Stimulated activated CD4-positive, alpha-beta T cell treated with anti-CD3 and anti-CD28 coated beads, Interleukin-12 subunit alpha, Interleukin-12 subunit beta, amount 100 ng/mL, for 4 hours (primary cell): ENCODE data around the gene CNP.

Experiments used
- DNase-seq: peaks from one replicate; pipeline ENCODE4 v3.0.0-alpha.2; 2020

Gene CNP

GRCh38 chr17:41942626-41943373 is 23.8 kb upstream of the CNP start:
- DNase-seq, result no peak

- DNase-seq, result no peak
These were observed 23.1 kb upstream of the CNP start for GRCh38 chr17:41943492-41943891.

GRCh38 chr17:41944943-41945342 is 21.7 kb upstream of the CNP start:
- DNase-seq, result no peak

GRCh38 chr17:41948762-41949460 is 17.7 kb upstream of the CNP start:
- DNase-seq, result no peak

GRCh38 chr17:41956522-41956921 is 10.1 kb upstream of the CNP start:
- no peak for DNase-seq

GRCh38 chr17:41957031-41957868 is 9.3 kb upstream of the CNP start:
- DNase-seq, result no peak

- DNase-seq, result no peak
These were observed 8.6 kb upstream of the CNP start for GRCh38 chr17:41957869-41958439.

- DNase-seq, result no peak
These were observed 7.6 kb upstream of the CNP start for GRCh38 chr17:41959030-41959335.

- DNase-seq, result no peak
These were observed 7.1 kb upstream of the CNP start for GRCh38 chr17:41959336-41960095.

GRCh38 chr17:41962111-41962510 is 4.5 kb upstream of the CNP start:
- no peak for DNase-seq

- DNase-seq, result peak; percentile 65
These were observed 3.7 kb upstream of the CNP start for GRCh38 chr17:41962768-41963434.

- DNase-seq, result peak; percentile 58
These were observed 717 bp upstream of the CNP start for GRCh38 chr17:41965694-41966462.

GRCh38 chr17:41967141-41967920 is 736 bp downstream of the CNP start:
- DNase-seq, result peak; percentile 30

- DNase-seq, result no peak
These were observed 1.5 kb downstream of the CNP start for GRCh38 chr17:41967921-41968578.

GRCh38 chr17:41968676-41969075 is 2.1 kb downstream of the CNP start:
- no peak for DNase-seq

GRCh38 chr17:41970901-41971331 is 4.3 kb downstream of the CNP start:
- DNase-seq, result no peak

GRCh38 chr17:41971721-41972523 is 5.3 kb downstream of the CNP start:
- DNase-seq, result no peak

GRCh38 chr17:41972571-41973407 is 6.2 kb downstream of the CNP start:
- DNase-seq, result no peak
